Aorta (tissue), 5 donors: Measurements from ENCODE around the gene MGARP. TPM values are rescaled to one million over a fixed set of nuclear protein-coding genes. Genes with fewer than 3 reads are reported as not detected.

ENCODE experiments used
- ATAC-seq: fragments of 200-7000 bp; cut with Tn5 transposase; one replicate; pipeline ENCODE4 v1.9.1; 2022; ENCODE audit warnings: moderate library complexity; ENCODE audit not compliant: low FRiP score
- DNase-seq, 2 donors: peaks; one replicate each; pipeline ENCODE4 v3.0.0-alpha.2; 2020
- H3K27ac ChIP-seq, 2 donors: one replicate each; pipeline ENCODE4 v1.5.1; 2013; ENCODE audit warnings: low read length in 2 of 2, mild to moderate bottlenecking in 2 of 2, moderate library complexity in 2 of 2, control low read depth in 1 of 2, inconsistent platforms in 1 of 2, low read depth in 1 of 2
- H3K27me3 ChIP-seq, 2 donors: one replicate each; pipeline ENCODE4 v1.6.1; 2013; ENCODE audit warnings: control low read depth in 1 of 2, low read length in 1 of 2, mild to moderate bottlenecking in 1 of 2, moderate library complexity in 1 of 2; ENCODE audit not compliant: insufficient read depth in 2 of 2, control insufficient read depth in 1 of 2
- H3K36me3 ChIP-seq, 2 donors: one replicate each; pipeline ENCODE4 v1.6.1; 2013; ENCODE audit warnings: control low read depth in 1 of 2, low read length in 1 of 2, mild to moderate bottlenecking in 1 of 2; ENCODE audit not compliant: insufficient read depth in 2 of 2, control insufficient read depth in 1 of 2
- H3K4me1 ChIP-seq, 2 donors: one replicate each; pipeline ENCODE4 v1.6.1; 2013; ENCODE audit warnings: low read length in 2 of 2, control low read depth in 1 of 2, mild to moderate bottlenecking in 1 of 2, moderate library complexity in 1 of 2; ENCODE audit not compliant: insufficient read depth in 2 of 2, control insufficient read depth in 1 of 2
- H3K4me3 ChIP-seq, 2 donors: one replicate each; pipeline ENCODE4 v1.5.1; 2013; ENCODE audit warnings: low read length in 2 of 2, control low read depth in 1 of 2, mild to moderate bottlenecking in 1 of 2
- H3K9me3 ChIP-seq: one replicate; pipeline ENCODE4 v1.6.1; 2013; ENCODE audit warnings: mild to moderate bottlenecking, low read length; ENCODE audit not compliant: control insufficient read depth
- WGBS, 2 donors: extraction: QIAGEN DNeasy Blood & Tissue Kit; methylation state at CpG; one replicate each; pipeline ENCODE4 v1.1.7; 2013; 5-methylcytosine and 5-hydroxymethylcytosine counted together
- intact Hi-C, 2 donors: fragments of 100-400 bp; cut with DNase I; formaldehyde crosslinking; loops; one replicate each; pipeline versions ENCODE4 v1.14.2 to v1.15.0; 2022
- polyA plus RNA-seq, 2 donors: library from polyadenylated mRNA; stranded (reverse); fragments of 200-250 nt; gene quantifications; one replicate each; pipeline ENCODE4 v1.2.3, GENCODE V29; 2013
- total RNA-seq, 2 donors: library from RNA; stranded (reverse); fragmentation: NEBNext Ultra II Directional; extraction: Animal tissue kit (Norgen Biotek cat#: 25700); gene quantifications; one replicate each; pipeline ENCODE4 v1.2.1, GENCODE V29; 2021
- donor health status: healthy with polysubstance abuse.
- donor health status: Bipolar disorder and iron deficiency.
- donor health status: DM: no; HTN: no; CAD: no.
- donor health status: DM: no; HTN: no; CAD: no.
- donor health status: DM: yes; HTN: yes; CAD: no.

The MGARP gene
- total and polyA plus RNA-seq, 4 donors: 2.2 to 17.6 (median 6.3) TPM

GRCh38 chr4:139227729-139228404, 52.2 kb downstream of the MGARP start:
- no peak for ATAC-seq
- WGBS, 2 donors: 49 to 61% methylated on average over 2 of the region's 2 CpGs

GRCh38 chr4:139223682-139224317, 56.2 kb downstream of the MGARP start:
- no peaks in the 10 kb centered on the region for H3K9me3 ChIP-seq
- ATAC-seq (no peak), DNase-seq (peak in 1 of 2 donors; percentile 84)
- H3K36me3 ChIP-seq: no peaks in the 10 kb centered on the region
- H3K27me3 ChIP-seq: no peaks in the 10 kb centered on the region
- no peak overlapping the region for H3K27ac ChIP-seq
- no peaks in the 10 kb centered on the region for H3K4me1 ChIP-seq
- H3K4me3 ChIP-seq: no peak overlapping the region
- intact Hi-C loops: no loop called here
- WGBS, 2 donors: 78 to 79% methylated on average over 2 of the region's 2 CpGs

More at GRCh38 chr4:139227729-139228404, 52.2 kb downstream of the MGARP start:
- no peaks in the 10 kb centered on the region for H3K27me3 ChIP-seq
- no peaks in the 10 kb centered on the region for H3K4me1 ChIP-seq
- no peaks in the 10 kb centered on the region for H3K9me3 ChIP-seq
- no peak overlapping the region for H3K27ac ChIP-seq
- H3K4me3 ChIP-seq: no peak overlapping the region
- intact Hi-C loops: loop anchor here in 1 of 2 donors (2.0 kb wide), 1 partner anchor 67 kb away; no protein-coding TSS in a partner anchor
- no peaks in the 10 kb centered on the region for H3K36me3 ChIP-seq
- no peak for DNase-seq

GRCh38 chr4:139222215-139222614, 57.8 kb downstream of the MGARP start:
- WGBS, 2 donors: 94 to 95% methylated on average over 5 of the region's 5 CpGs

GRCh38 chr4:139221687-139222086, 58.3 kb downstream of the MGARP start:
- ATAC-seq (no peak), DNase-seq (no peak)

More at GRCh38 chr4:139222215-139222614, 57.8 kb downstream of the MGARP start:
- Histone ChIP-seq H3K4me3 (no peak overlapping the region), H3K36me3 (no peaks in the 10 kb centered on the region), H3K9me3 (no peaks in the 10 kb centered on the region), H3K4me1 (no peaks in the 10 kb centered on the region), H3K27ac (no peak overlapping the region), H3K27me3 (no peaks in the 10 kb centered on the region)
- ATAC-seq (no peak), DNase-seq (no peak)
- intact Hi-C loops: no loop called here

GRCh38 chr4:139219450-139220055, 60.5 kb downstream of the MGARP start:
- Histone ChIP-seq H3K36me3 (no peaks in the 10 kb centered on the region), H3K4me1 (no peaks in the 10 kb centered on the region), H3K9me3 (no peaks in the 10 kb centered on the region), H3K4me3 (no peak overlapping the region), H3K27ac (no peak overlapping the region), H3K27me3 (no peaks in the 10 kb centered on the region)
- WGBS, 2 donors: 85 to 90% methylated on average over 4 of the region's 4 CpGs
- no peak for ATAC-seq
- intact Hi-C loops: no loop called here
- DNase-seq: no peak

More at GRCh38 chr4:139221687-139222086, 58.3 kb downstream of the MGARP start:
- Histone ChIP-seq H3K4me1 (no peaks in the 10 kb centered on the region), H3K36me3 (no peaks in the 10 kb centered on the region), H3K27ac (no peak overlapping the region), H3K27me3 (no peaks in the 10 kb centered on the region), H3K4me3 (no peak overlapping the region), H3K9me3 (no peaks in the 10 kb centered on the region)
- intact Hi-C loops: no loop called here
- 66 to 73% methylated on average over 5 of the region's 5 CpGs for WGBS, 2 donors

Other genes starting within 250 kb of the MGARP start
- 100 to 1,000 TPM in 1 of 2 donors, 10 to 100 TPM in 1; 83.9 to 102 TPM for gene ELF2, start 103.0 kb downstream of the MGARP start, total RNA-seq
- gene ELF2, start 103.0 kb downstream of the MGARP start, polyA plus RNA-seq: 10 to 100 TPM; 12.3 to 32.8 TPM
- 10 to 100 TPM; 42.8 to 45.4 TPM for gene NAA15, start 21.3 kb upstream of the MGARP start, total RNA-seq
- 1 to 10 TPM; 4.9 to 8.1 TPM for gene NAA15, start 21.3 kb upstream of the MGARP start, polyA plus RNA-seq
- gene NDUFC1, start 22.3 kb upstream of the MGARP start, total RNA-seq: 10 to 100 TPM; 38.8 to 41.9 TPM
- gene NDUFC1, start 22.3 kb upstream of the MGARP start, polyA plus RNA-seq: 100 to 1,000 TPM in 1 of 2 donors, 10 to 100 TPM in 1; 95.7 to 104 TPM
- gene RAB33B, start 173.9 kb upstream of the MGARP start, total RNA-seq: 10 to 100 TPM; 13.8 to 14.9 TPM
- 1 to 10 TPM; 9.1 to 9.6 TPM for gene RAB33B, start 173.9 kb upstream of the MGARP start, polyA plus RNA-seq